ENCODE results near the gene AFF3. TPM values are rescaled to one million over a fixed set of nuclear protein-coding genes. Genes with fewer than 3 reads are reported as not detected.

The AFF3 gene
- total and polyA plus RNA-seq, 8 donors, result 1.4 to 78.8 (median 14.7) TPM

GRCh38 chr2:99851089-99851488, 291.3 kb downstream of the AFF3 start:
- H3K36me3 ChIP-seq, result no peaks in the 10 kb centered on the region
- no peak overlapping the region for H3K27ac ChIP-seq
- WGBS, 5 donors, result 89 to 93% (median 92%) methylated on average over 2 of the region's 2 CpGs
- H3K27me3 ChIP-seq, result no peaks in the 10 kb centered on the region
- H3K9me3 ChIP-seq, result no peaks in the 10 kb centered on the region
- peaks cover 0 to 5% (median 0%) of the 10 kb centered on the region in 4 donors for H3K4me1 ChIP-seq
- H3K4me3 ChIP-seq, result no peak overlapping the region
- no peak for DNase-seq
- intact Hi-C loops (cut with DNase I; ENCODE audit: low total_unique reads), result no loop called here
- no peak for TF ChIP-seq EP300 (IDR thresholded peaks at IDR 0.05)
- TF ChIP-seq CTCF (IDR thresholded peaks at IDR 0.05), result no peak
- TF ChIP-seq POLR2AphosphoS5 (IDR thresholded peaks at IDR 0.05), result no peak
- TF ChIP-seq POLR2A (IDR thresholded peaks at IDR 0.05), result no peak

- H3K36me3 ChIP-seq, result no peaks in the 10 kb centered on the region
- WGBS, 5 donors, result 35 to 60% (median 43%) methylated on average over 5 of the region's 5 CpGs
- no peak overlapping the region for H3K27ac ChIP-seq
- peaks cover 0 to 5% (median 0%) of the 10 kb centered on the region in 4 donors for H3K4me1 ChIP-seq
- no peak for DNase-seq
- TF ChIP-seq POLR2A (IDR thresholded peaks at IDR 0.05), result no peak
- TF ChIP-seq POLR2AphosphoS5 (IDR thresholded peaks at IDR 0.05), result no peak
- TF ChIP-seq CTCF (IDR thresholded peaks at IDR 0.05), result no peak
- no peak for TF ChIP-seq EP300 (IDR thresholded peaks at IDR 0.05)
- intact Hi-C loops (cut with DNase I; ENCODE audit: low total_unique reads), result no loop called here
- H3K4me3 ChIP-seq, result no peak overlapping the region
- H3K9me3 ChIP-seq, result no peaks in the 10 kb centered on the region
- no peaks in the 10 kb centered on the region for H3K27me3 ChIP-seq
Measured at GRCh38 chr2:99850084-99850710, 292.2 kb downstream of the AFF3 start.

GRCh38 chr2:99846462-99847107, 295.8 kb downstream of the AFF3 start:
- WGBS, 5 donors, result 87 to 93% (median 89%) methylated on average over 5 of the region's 5 CpGs
- DNase-seq, result no peak
- Histone ChIP-seq H3K4me3 (no peak overlapping the region), H3K36me3 (no peaks in the 10 kb centered on the region), H3K27me3 (no peaks in the 10 kb centered on the region), H3K27ac (no peak overlapping the region), H3K4me1 (peaks cover 0 to 5% (median 0%) of the 10 kb centered on the region in 4 donors), H3K9me3 (no peaks in the 10 kb centered on the region)
- intact Hi-C loops (cut with DNase I; ENCODE audit: low total_unique reads), result no loop called here
- TF ChIP-seq EP300 (IDR thresholded peaks at IDR 0.05) (no peak), POLR2AphosphoS5 (IDR thresholded peaks at IDR 0.05) (no peak), POLR2A (IDR thresholded peaks at IDR 0.05) (no peak), CTCF (IDR thresholded peaks at IDR 0.05) (no peak)

GRCh38 chr2:99845296-99845695, 297.1 kb downstream of the AFF3 start:
- TF ChIP-seq EP300 (IDR thresholded peaks at IDR 0.05), result no peak
- Histone ChIP-seq H3K36me3 (no peaks in the 10 kb centered on the region), H3K27ac (no peak overlapping the region), H3K4me1 (peaks cover 0 to 5% (median 0%) of the 10 kb centered on the region in 4 donors), H3K9me3 (no peaks in the 10 kb centered on the region), H3K27me3 (no peaks in the 10 kb centered on the region), H3K4me3 (no peak overlapping the region)
- no peak for DNase-seq
- intact Hi-C loops (cut with DNase I; ENCODE audit: low total_unique reads), result no loop called here
- 92 to 95% (median 94%) methylated on average over 5 of the region's 5 CpGs for WGBS, 5 donors

GRCh38 chr2:99842451-99842850, 299.9 kb downstream of the AFF3 start:
- Histone ChIP-seq H3K27me3 (no peaks in the 10 kb centered on the region), H3K9me3 (no peaks in the 10 kb centered on the region), H3K4me3 (no peak overlapping the region), H3K36me3 (no peaks in the 10 kb centered on the region), H3K27ac (no peak overlapping the region), H3K4me1 (peaks cover 0 to 5% (median 0%) of the 10 kb centered on the region in 4 donors)
- TF ChIP-seq EP300 (IDR thresholded peaks at IDR 0.05) (no peak), POLR2AphosphoS5 (IDR thresholded peaks at IDR 0.05) (no peak)
- intact Hi-C loops (cut with DNase I; ENCODE audit: low total_unique reads), result no loop called here
- DNase-seq, result no peak
- WGBS, 5 donors, result 76 to 88% (median 85%) methylated on average over 4 of the region's 4 CpGs

All from stomach (tissue), 9 donors.